AG04450 (cell line): ENCODE data around the gene IL18RAP. TPM values are rescaled to one million over a fixed set of nuclear protein-coding genes. Genes with fewer than 3 reads are reported as not detected.

Experiments
- CTCF ChIA-PET: fragments of 300-600, 350-600 bp; formaldehyde crosslinking; extraction: SDS; loops from one replicate; lab custom pipeline; 2022; ENCODE audit warnings: antibody characterized with exemption, inconsistent platforms; lab: Charles Lee
- POLR2A ChIA-PET: fragments of 350-600 bp; formaldehyde crosslinking; extraction: SDS; loops from one replicate; lab custom pipeline; 2021; ENCODE audit warnings: antibody characterized with exemption, inconsistent platforms; lab: Yijun Ruan, JAX
- DNase-seq: peaks from one replicate; pipeline ENCODE4 v3.0.0-alpha.2; 2011; ENCODE audit warnings: low read depth, low spot score
- H3K27ac ChIP-seq: one replicate; pipeline ENCODE4 v1.5.1; 2012; ENCODE audit warnings: low read depth, low read length, control low read depth
- H3K27me3 ChIP-seq: one replicate; pipeline ENCODE4 v1.6.0; 2012; ENCODE audit warnings: low read length; ENCODE audit not compliant: control insufficient read depth, insufficient read depth
- H3K4me3 ChIP-seq: 2 replicates; pipeline ENCODE4 v1.5.1; 2011; ENCODE audit warnings: mild to moderate bottlenecking, low read depth, low read length, control low read depth
- H3K9me3 ChIP-seq: 2 replicates; pipeline ENCODE4 v1.5.1; 2012; ENCODE audit warnings: low read length; ENCODE audit not compliant: control insufficient read depth, insufficient read depth
- polyA plus RNA-seq: library from polyadenylated mRNA; depleted of rRNA; stranded (reverse); fragments of >200 nt; gene quantifications from 2 replicates; pipeline ENCODE4 v1.2.3, GENCODE V29; 2011
- TF ChIP-seq, protein P1 (sequence below): IDR thresholded peaks from 2 replicates; pipeline ENCODE4 v1.5.1; 2011; ENCODE audit warnings: low read depth, low read length, control low read depth, inconsistent platforms

The IL18RAP gene
- polyA plus RNA-seq, 1 experiment: 0.10 TPM

DNA sequence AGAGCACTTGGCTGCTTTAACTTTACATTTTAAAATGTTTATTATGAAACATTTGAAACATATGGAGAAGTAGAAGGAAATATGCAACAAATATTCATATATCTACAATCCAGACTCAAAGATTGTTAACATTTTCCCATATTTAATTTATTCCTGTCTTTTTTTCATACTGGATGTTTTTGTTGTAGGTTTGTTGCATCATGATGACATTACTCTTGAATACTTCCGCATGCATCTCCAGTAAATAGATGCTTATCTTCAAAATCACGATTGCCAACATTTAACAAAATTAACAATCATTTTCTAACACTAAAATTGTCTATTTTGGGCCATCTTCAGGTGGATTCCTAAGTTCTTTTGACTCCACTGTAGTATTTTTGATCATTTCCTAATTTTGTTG, 21.1 kb upstream of the IL18RAP start:
- ChIA-PET POLR2A (no interaction called here), CTCF (interaction anchor here (0.5 to 1.0 kb wide), 2 partner anchors 50 to 71 kb away, joined by 3 to 4 read pairs; partner anchors contain the start of gene SLC9A4)
- no peak overlapping the region for H3K27ac ChIP-seq
- DNase-seq: no peak
- no peaks in the 10 kb centered on the region for H3K27me3 ChIP-seq
- no peaks in the 10 kb centered on the region for H3K9me3 ChIP-seq
- TF ChIP-seq, protein P1, sequence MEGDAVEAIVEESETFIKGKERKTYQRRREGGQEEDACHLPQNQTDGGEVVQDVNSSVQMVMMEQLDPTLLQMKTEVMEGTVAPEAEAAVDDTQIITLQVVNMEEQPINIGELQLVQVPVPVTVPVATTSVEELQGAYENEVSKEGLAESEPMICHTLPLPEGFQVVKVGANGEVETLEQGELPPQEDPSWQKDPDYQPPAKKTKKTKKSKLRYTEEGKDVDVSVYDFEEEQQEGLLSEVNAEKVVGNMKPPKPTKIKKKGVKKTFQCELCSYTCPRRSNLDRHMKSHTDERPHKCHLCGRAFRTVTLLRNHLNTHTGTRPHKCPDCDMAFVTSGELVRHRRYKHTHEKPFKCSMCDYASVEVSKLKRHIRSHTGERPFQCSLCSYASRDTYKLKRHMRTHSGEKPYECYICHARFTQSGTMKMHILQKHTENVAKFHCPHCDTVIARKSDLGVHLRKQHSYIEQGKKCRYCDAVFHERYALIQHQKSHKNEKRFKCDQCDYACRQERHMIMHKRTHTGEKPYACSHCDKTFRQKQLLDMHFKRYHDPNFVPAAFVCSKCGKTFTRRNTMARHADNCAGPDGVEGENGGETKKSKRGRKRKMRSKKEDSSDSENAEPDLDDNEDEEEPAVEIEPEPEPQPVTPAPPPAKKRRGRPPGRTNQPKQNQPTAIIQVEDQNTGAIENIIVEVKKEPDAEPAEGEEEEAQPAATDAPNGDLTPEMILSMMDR: no peak
- no peak overlapping the region for H3K4me3 ChIP-seq

DNA sequence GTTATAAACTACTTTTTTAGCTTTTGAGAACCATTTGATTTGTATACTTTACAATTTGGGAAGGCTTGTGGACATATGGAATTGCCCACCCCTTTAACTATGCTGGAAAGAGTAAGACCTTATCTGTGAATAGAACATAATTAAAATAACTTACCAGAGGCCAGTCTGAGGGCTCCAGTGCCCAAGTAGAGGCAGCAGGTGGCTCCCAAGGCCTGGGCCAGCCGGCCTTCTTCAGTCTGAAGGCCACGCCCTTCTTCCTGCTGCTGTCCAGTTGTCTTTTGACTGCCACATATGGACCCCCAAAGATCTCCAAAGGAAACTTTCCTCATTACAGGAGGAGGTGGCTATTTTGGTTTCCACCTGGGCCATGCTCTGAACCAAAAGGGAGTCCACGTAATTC, 12.0 kb upstream of the IL18RAP start:
- no peak for DNase-seq
- Histone ChIP-seq H3K9me3 (no peaks in the 10 kb centered on the region), H3K27ac (no peak overlapping the region), H3K4me3 (no peak overlapping the region), H3K27me3 (peaks cover 6% of the 10 kb centered on the region)
- ChIA-PET POLR2A (no interaction called here), CTCF (no interaction called here)
- TF ChIP-seq, protein P1: no peak

DNA sequence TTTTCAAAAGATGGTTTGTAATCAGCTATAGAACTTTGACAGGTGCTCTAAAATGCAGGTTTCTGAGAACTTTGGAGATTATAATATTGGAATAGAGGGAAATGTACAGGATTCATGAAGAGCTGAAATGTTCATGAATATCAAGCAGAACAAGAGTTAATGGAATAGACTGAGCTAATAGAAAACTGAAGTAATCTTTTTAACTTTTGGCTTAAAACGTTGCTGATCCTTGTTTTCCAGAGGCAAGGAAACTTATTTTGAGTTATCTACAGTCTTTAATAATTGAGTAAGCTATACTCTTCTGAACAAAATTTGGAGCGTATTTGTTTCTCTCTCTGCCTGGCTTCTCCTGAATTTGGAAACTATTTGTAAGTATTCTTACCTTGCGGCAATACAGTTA, 10.8 kb upstream of the IL18RAP start:
- H3K27me3 ChIP-seq: peaks cover 6% of the 10 kb centered on the region
- CTCF ChIA-PET: no interaction called here
- no peak for DNase-seq
- no peak overlapping the region for H3K27ac ChIP-seq
- no peaks in the 10 kb centered on the region for H3K9me3 ChIP-seq
- TF ChIP-seq, protein P1: no peak
- no peak overlapping the region for H3K4me3 ChIP-seq
- POLR2A ChIA-PET: no interaction called here

DNA sequence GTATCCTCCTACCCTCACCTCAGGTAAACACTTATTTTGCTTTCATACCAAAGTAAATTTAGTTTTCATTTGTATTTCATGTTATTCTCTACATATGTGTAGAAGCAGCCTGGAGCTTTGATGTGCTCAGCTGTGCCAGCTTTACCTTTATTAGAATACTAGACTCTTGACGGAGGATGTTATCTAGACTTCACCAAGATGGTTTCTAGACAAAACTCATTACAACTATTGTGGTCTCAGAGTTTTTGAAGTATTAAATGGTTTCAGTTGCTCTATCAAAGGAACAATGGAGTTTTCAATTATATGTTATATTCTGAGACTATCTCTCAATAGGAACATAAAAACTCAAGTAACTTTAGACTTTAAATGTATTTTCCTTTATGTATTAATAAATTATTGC, 5.0 kb upstream of the IL18RAP start:
- CTCF ChIA-PET: no interaction called here
- H3K27ac ChIP-seq: no peak overlapping the region
- TF ChIP-seq, protein P1: no peak
- no peak for DNase-seq
- no peaks in the 10 kb centered on the region for H3K27me3 ChIP-seq
- H3K9me3 ChIP-seq: no peaks in the 10 kb centered on the region
- POLR2A ChIA-PET: no interaction called here
- H3K4me3 ChIP-seq: no peak overlapping the region

DNA sequence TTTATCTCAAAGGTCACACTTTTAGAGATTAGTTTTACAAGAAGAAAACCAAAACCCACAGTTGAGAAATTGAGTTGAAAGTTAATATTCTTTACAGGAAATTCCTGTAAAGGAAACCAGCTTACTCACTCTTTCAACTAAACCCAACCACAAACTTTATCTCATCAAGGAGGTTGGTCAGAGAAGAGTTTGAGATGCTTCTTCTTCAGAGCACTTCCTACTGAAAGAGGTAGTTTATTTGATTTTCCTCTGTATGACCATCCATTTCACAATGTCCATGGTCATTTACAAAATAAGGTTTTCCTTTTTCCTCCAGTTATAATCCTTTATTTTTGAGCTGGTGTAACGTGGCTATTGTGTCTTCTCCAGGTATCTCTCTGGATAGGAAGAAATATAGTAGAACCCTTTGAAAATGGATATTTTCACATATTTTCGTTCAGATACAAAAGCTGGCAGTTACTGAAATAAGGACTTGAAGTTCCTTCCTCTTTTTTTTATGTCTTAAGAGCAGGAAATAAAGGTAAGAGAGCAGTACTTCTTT, 4.5 kb upstream of the IL18RAP start:
- Histone ChIP-seq H3K9me3 (no peaks in the 10 kb centered on the region), H3K27ac (no peak overlapping the region), H3K27me3 (peaks cover 3% of the 10 kb centered on the region), H3K4me3 (no peak overlapping the region)
- ChIA-PET POLR2A (no interaction called here), CTCF (interaction anchor here (0.5 to 1.5 kb wide), 4 partner anchors 25 to 178 kb away, joined by 3 to 5 read pairs (median 4); partner anchors contain the start of gene SLC9A4)
- TF ChIP-seq, protein P1: no peak
- no peak for DNase-seq
